Caco-2 (cell line): ENCODE results near the gene AKAP9. TPM values are rescaled to one million over a fixed set of nuclear protein-coding genes. Genes with fewer than 3 reads are reported as not detected.
A peak's percentile ranks its signal among the peaks of the same experiment; 100 is the strongest.

ENCODE experiments used
- Bru-seq: library from RNA; stranded (reverse); fragments of 400-500 nt; gene quantifications from one replicate; lab custom pipeline; 2021; lab: Mats Ljungman, UMichigan
- BruChase-seq, 2 experiments: library from RNA; stranded (reverse); fragments of 400-500 nt; gene quantifications; one replicate each; lab custom pipeline; 2021; lab: Mats Ljungman, UMichigan
- BruUV-seq: library from RNA; stranded (reverse); fragments of 400-500 nt; replicated peaks from 2 replicates; lab custom pipeline; 2021; lab: Mats Ljungman, UMichigan
- CTCF ChIA-PET: fragments of 300-600 bp; sonication (Branson Sonifier 250); formaldehyde crosslinking; loops from one replicate; lab custom pipeline; 2022; ENCODE audit warnings: antibody characterized with exemption; lab: Charles Lee
- POLR2A ChIA-PET: fragments of 300-600 bp; sonication (Branson Sonifier 250); formaldehyde crosslinking; loops from one replicate; lab custom pipeline; 2022; ENCODE audit warnings: antibody characterized with exemption; lab: Charles Lee
- DNase-seq, 2 experiments: peaks; one replicate each; pipeline versions ENCODE4 v3.0.0 to v3.0.0-alpha.2; 2020 to 2022
- H3K27me3 ChIP-seq: replicated peaks from 2 replicates; pipeline ENCODE4 v1.6.0; 2011; ENCODE audit warnings: low read length; ENCODE audit not compliant: control insufficient read depth, insufficient read depth
- H3K36me3 ChIP-seq: 2 replicates; pipeline ENCODE4 v1.5.1; 2011; ENCODE audit warnings: low read length; ENCODE audit not compliant: control insufficient read depth, insufficient read depth
- H3K4me1 ChIP-seq: fragments of 250-450 bp; sonication (Bioruptor Pico); 2 replicates; pipeline ENCODE4 v1.5.1; 2020; ENCODE audit warnings: mild to moderate bottlenecking
- H3K4me3 ChIP-seq: 2 replicates; pipeline ENCODE4 v1.5.1; 2011; ENCODE audit warnings: low read depth, mild to moderate bottlenecking, control low read depth, low read length
- H3K9me3 ChIP-seq: fragments of 250-450 bp; sonication (Bioruptor Pico); 2 replicates; pipeline ENCODE4 v1.5.1; 2020; ENCODE audit warnings: mild to moderate bottlenecking, moderate library complexity
- H3K27ac Mint-ChIP-seq: one replicate; pipeline ENCODE4 v1.8.0; 2022; ENCODE audit warnings: mixed read lengths; ENCODE audit not compliant: unreplicated experiment
- H3K27me3 Mint-ChIP-seq: one replicate; pipeline ENCODE4 v1.8.0; 2022; ENCODE audit warnings: mixed read lengths; ENCODE audit not compliant: insufficient read depth, unreplicated experiment
- H3K36me3 Mint-ChIP-seq: one replicate; pipeline ENCODE4 v1.8.0; 2022; ENCODE audit warnings: mild to moderate bottlenecking, mixed read lengths; ENCODE audit not compliant: insufficient read depth, unreplicated experiment
- H3K4me1 Mint-ChIP-seq: one replicate; pipeline ENCODE4 v1.8.0; 2022; ENCODE audit warnings: low read depth, mixed read lengths; ENCODE audit not compliant: unreplicated experiment
- H3K4me3 Mint-ChIP-seq: one replicate; pipeline ENCODE4 v1.8.0; 2022; ENCODE audit warnings: mild to moderate bottlenecking, moderate library complexity, mixed read lengths; ENCODE audit not compliant: unreplicated experiment
- H3K9me3 Mint-ChIP-seq: one replicate; pipeline ENCODE4 v1.8.0; 2022; ENCODE audit warnings: mixed read lengths; ENCODE audit not compliant: unreplicated experiment
- intact Hi-C: fragments of 100-400 bp; cut with micrococcal nuclease; formaldehyde crosslinking; loops from one replicate; pipeline ENCODE4 v1.10.0; 2022; ENCODE audit not compliant: unreplicated experiment
- long read RNA-seq: library from polyadenylated mRNA; stranded (forward); transcript quantifications from one replicate; pipeline ENCODE4 v2.0.0, GENCODE V29; 2022
- total RNA-seq: library from RNA; stranded (reverse); gene quantifications from 2 replicates; pipeline ENCODE4 v1.2.3, GENCODE V29; 2022
- TF ChIP-seq, protein P1 (sequence below), 2 experiments: fragments of 200-600 bp in 1 of 2; IDR thresholded peaks; 1 replicate in 1 of 2; 2 replicates in 1 of 2; pipeline versions ENCODE4 v1.5.1 to v1.8.0; 2011 to 2022; ENCODE audit warnings: antibody characterized with exemption in 1 of 2, control low read depth in 1 of 2, inconsistent platforms in 1 of 2, low read depth in 1 of 2, low read length in 1 of 2, mild to moderate bottlenecking in 1 of 2, moderate library complexity in 1 of 2; ENCODE audit not compliant: insufficient read depth in 1 of 2, severe bottlenecking in 1 of 2, unreplicated experiment in 1 of 2

AKAP9 gene
- total RNA-seq: 73.8 and 79.4 TPM in 2 replicates
- Bru-seq, nascent RNA: percentile 90 among the genes with signal in this experiment
- percentile 88 among the genes with signal in this experiment for BruChase-seq, experiment 1, labeled RNA remaining after a 2-hour chase
- BruChase-seq, experiment 2, labeled RNA remaining after a 6-hour chase: percentile 85 among the genes with signal in this experiment
- long read RNA-seq, partial matches to known transcripts: 9 of 23 reads
- long read RNA-seq, other reads (novel, unspliced or antisense): 13 of 23 reads

DNA sequence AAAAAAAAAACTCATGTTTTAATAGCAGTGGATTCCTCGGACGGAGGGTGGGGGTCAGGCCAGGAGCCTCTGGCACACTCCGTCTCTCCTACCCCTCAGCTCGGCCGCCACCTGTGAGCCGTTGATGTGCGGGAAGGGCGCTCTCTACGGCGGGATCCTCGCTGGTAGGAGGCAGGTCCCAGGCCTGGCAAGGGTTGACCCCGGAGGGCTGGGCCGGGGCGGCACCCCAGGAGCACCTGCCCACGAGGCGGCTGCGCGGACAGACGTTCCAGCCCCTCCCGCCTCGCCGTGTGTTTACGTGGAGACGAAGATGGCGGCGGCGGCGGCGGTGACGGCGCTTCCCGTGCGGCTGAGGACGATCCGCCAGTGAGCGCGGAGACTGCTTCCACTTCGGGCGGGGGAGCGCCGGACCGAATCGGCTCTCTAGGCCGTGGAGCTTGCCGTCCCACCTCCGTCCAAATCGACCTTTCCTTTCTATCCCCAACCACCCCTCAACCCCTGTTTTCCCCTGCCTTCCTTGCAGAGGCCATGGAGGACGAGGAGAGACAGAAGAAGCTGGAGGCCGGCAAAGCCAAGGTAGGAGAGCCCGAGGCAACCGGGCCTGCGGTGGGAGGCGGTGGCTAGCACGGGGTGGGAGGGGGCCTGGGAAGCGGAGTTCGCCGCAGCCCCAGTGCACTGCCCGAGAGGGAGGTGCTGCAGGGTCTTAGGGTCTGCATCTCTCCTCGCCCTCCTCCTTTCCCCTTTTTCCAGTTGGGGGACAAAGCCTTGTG, at the start of gene AKAP9:
Gene AKAP9 (plus strand): TSS at position 291 of the 770 bp plus-strand sequence. CDS start 238 bp downstream, at position 529.
- peaks cover 11% of the 10 kb centered on the region for H3K36me3 Mint-ChIP-seq
- no peaks in the 10 kb centered on the region for H3K9me3 Mint-ChIP-seq
- DNase-seq: peak; percentile 95 to 96
- Histone ChIP-seq H3K4me1 (peaks cover 12% of the 10 kb centered on the region), H3K36me3 (peaks cover 1% of the 10 kb centered on the region; the same call in 1 of the 2 replicates), H3K4me3 (peak within 1 kb of the TSS; percentile 76), H3K9me3 (peaks cover 2% of the 10 kb centered on the region; the same call in 1 of the 2 replicates), H3K27me3 (no peaks in the 10 kb centered on the region)
- intact Hi-C loops: loop anchor here (1.0 to 2.0 kb wide), 4 partner anchors 60 to 193 kb away; partner anchors contain the start of gene MTERF1
- CTCF ChIA-PET: interaction anchor here (0.7 to 2.4 kb wide), 7 partner anchors 13 to 508 kb away, joined by 3 to 14 read pairs (median 4); partner anchors contain the start of gene MTERF1
- TF ChIP-seq, protein P1, sequence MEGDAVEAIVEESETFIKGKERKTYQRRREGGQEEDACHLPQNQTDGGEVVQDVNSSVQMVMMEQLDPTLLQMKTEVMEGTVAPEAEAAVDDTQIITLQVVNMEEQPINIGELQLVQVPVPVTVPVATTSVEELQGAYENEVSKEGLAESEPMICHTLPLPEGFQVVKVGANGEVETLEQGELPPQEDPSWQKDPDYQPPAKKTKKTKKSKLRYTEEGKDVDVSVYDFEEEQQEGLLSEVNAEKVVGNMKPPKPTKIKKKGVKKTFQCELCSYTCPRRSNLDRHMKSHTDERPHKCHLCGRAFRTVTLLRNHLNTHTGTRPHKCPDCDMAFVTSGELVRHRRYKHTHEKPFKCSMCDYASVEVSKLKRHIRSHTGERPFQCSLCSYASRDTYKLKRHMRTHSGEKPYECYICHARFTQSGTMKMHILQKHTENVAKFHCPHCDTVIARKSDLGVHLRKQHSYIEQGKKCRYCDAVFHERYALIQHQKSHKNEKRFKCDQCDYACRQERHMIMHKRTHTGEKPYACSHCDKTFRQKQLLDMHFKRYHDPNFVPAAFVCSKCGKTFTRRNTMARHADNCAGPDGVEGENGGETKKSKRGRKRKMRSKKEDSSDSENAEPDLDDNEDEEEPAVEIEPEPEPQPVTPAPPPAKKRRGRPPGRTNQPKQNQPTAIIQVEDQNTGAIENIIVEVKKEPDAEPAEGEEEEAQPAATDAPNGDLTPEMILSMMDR (IDR thresholded peaks at IDR 0.05; ENCODE audit: insufficient read depth in 1 of 2, low read depth in 1 of 2, low read length in 1 of 2, severe bottlenecking in 1 of 2, unreplicated experiment in 1 of 2): no peak
- POLR2A ChIA-PET: interaction anchor here (0.6 to 0.7 kb wide), 2 partner anchors 61 to 588 kb away, joined by 3 to 4 read pairs; partner anchors contain the start of genes PEX1 and RBM48
- peak within 1 kb of the TSS; percentile 95 for H3K4me3 Mint-ChIP-seq
- H3K4me1 Mint-ChIP-seq: peaks cover 16% of the 10 kb centered on the region
- H3K27me3 Mint-ChIP-seq: no peaks in the 10 kb centered on the region
- peak within 1 kb of the TSS; percentile 98 for H3K27ac Mint-ChIP-seq
- BruUV-seq: no TSS peak

DNA sequence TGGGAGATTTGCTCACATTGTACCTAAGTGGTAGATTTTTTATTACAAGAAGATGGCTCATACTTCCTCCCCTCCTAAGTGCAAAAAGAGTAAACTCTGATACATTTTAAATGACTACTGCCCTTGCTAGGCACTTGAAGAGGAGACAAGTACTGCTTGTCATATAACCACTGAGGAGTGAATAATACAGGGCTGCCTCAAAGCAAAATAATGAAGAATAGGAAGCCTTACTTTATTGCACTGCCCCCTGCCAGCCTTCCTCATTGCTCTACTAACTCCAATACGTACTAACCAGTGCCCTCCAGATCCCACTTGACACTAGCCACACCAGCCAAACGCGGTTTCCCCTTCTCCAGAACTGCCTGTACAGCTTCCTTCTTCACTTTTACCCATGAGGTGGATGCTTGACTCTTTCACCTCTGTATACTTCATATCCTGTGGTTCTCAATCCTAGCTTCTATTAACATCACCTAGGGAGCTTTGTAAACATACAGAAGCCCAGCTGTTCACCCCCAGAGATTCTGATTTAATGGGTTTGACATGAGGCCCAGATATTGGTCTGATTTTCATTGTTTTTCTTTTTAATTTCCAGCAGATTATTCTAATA, 48.5 kb upstream of the AKAP9 start:
- no peak for DNase-seq
- H3K4me1 Mint-ChIP-seq: peaks cover 15% of the 10 kb centered on the region
- no peaks in the 10 kb centered on the region for H3K27me3 Mint-ChIP-seq
- H3K4me3 ChIP-seq: no peak overlapping the region
- no TSS peak for BruUV-seq
- H3K36me3 Mint-ChIP-seq: peaks cover 5% of the 10 kb centered on the region
- H3K27me3 ChIP-seq: no peaks in the 10 kb centered on the region
- H3K27ac Mint-ChIP-seq: peak overlapping the region; percentile 66
- peak overlapping the region; percentile 6 for H3K4me3 Mint-ChIP-seq
- CTCF ChIA-PET: interaction anchor here (1.3 kb wide), 1 partner anchor 12 kb away, joined by 5 read pairs; the partner anchor contains the start of gene MTERF1
- TF ChIP-seq, protein P1 (IDR thresholded peaks at IDR 0.05; ENCODE audit: insufficient read depth in 1 of 2, low read depth in 1 of 2, low read length in 1 of 2, severe bottlenecking in 1 of 2, unreplicated experiment in 1 of 2): no peak
- no peaks in the 10 kb centered on the region for H3K36me3 ChIP-seq
- intact Hi-C loops: no loop called here
- POLR2A ChIA-PET: no interaction called here
- H3K9me3 ChIP-seq: no peaks in the 10 kb centered on the region; the same call in 1 of the 2 replicates
- peaks cover 15% of the 10 kb centered on the region for H3K9me3 Mint-ChIP-seq
- peaks cover 24% of the 10 kb centered on the region for H3K4me1 ChIP-seq
